SKM-1 treated with dmso at 0.1 percent for 144 hours (cell line): ENCODE data around the gene RNASEL.
"Not testable (repeated sequence)": the region's sequence is repeated elsewhere in the genome, so short reads cannot be mapped to it uniquely, and the experiment has no call there.

Source experiments
- DNase-seq: peaks from one replicate; lab custom pipeline; 2025; ENCODE audit not compliant: unreplicated experiment; lab: John Stamatoyannopoulos, UW

RNASEL gene

GRCh38 chr1:182567629-182568028 is 21.4 kb downstream of the RNASEL start:
- no peak for DNase-seq

DNA sequence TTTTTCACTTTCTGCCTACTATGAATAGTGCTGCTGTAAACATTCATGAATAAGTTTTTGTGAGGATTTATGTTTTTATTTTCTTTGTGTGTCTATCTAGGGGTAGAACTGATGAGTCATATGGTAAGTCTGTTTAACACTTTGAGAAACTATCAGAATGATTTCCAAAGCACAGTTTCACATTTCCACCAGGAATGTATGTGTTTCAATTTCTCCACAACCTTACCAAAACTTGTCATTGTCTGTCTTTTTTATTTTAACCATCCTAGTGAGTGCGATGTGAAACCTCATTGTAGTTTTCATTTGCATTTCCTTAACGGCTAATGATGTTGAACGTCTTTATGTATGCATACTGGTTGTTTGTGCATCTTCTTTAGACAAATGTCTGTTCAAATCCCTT is 23.5 kb downstream of the RNASEL start:
- DNase-seq = no peak

DNA sequence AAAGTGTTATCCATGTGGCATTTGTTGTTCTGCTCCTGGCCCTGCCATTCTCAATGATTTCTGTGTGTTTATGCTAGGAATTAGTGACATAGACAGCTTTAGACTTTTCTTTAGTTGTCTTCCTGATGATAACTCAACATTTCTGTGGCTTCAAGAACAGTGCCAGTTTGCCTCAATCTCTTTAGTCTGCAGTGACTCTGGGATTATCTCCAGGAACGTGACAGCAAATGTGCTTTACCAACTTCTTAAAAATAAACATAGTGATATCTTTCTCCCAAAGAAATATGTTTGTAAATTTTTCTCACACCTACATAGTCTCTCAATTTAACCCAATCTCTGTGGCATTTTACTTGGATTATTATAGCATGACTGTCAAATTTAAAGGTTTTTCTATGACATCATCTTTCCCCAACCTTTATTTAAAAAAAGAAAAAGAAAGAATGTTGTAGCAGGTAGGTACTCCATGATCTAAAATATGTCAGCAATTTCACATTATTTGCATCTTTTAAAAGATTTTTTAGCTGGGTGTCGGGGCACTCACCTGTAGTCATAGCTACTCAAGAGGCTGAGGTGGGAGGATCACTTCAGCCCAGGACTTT is 24.6 kb downstream of the RNASEL start:
- DNase-seq = no peak

DNA sequence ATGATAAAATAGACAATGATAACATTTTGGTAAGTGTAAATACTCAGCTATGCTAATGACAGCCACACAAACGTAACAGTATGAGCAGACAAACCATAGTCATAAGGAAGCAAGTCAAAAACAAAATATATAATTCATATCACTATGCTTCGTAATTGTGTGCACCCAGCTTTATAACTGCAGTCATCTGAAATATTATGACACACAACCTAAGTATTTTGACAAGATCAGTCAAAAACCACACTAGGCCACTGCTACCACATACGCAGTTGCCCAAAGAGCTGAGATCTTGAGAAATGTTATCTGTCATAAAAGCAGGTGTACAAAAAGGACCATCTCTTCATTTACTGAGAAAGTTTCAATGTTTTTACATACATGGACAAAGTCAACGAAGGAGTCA is 26.0 kb downstream of the RNASEL start:
- DNase-seq = no peak

DNA sequence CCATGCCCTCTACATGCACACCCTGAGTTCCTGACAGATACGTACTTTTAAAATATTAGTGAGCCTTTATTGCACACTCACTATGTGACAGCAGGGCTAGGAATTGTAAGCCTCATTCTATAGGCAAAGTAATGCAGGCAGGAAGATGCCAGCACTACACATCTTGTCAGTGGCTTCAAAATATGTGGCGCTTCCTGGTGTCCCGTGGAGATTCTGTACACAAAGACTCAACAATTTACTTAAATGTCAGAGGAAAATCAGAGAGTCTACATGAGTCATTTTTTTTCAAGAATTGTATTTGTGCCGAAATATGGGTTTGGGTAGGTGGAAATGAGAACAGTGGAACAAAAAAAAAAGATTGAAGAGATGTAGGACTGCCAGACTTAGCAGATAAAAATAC is 27.6 kb downstream of the RNASEL start:
- no peak for DNase-seq

GRCh38 chr1:182560392-182560984 is 28.6 kb downstream of the RNASEL start:
- no peak for DNase-seq

GRCh38 chr1:182556279-182556678 is 32.8 kb downstream of the RNASEL start:
- DNase-seq = no peak

- DNase-seq = no peak
These were observed 33.6 kb downstream of the RNASEL start for GRCh38 chr1:182555493-182555892.

DNA sequence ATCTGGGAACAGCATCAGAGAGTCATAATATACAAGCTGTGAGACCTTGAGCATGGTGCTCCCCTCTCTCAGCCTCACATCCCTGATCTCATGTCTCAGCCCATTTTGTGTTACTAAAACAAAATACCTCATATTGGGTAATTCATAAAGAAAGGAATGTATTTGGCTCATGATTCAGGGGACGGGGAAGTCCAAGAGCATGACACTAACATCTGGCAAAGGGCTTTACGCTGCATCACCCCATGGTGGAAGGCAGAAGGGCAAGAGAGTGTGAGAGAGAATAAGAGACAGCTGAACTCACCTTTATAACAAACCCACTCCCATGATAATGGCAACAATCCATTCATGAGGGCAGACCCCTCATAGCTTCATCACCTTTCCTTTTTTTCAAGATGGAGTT is 36.5 kb downstream of the RNASEL start:
- DNase-seq = no peak

- DNase-seq = no peak
These were observed 39.2 kb downstream of the RNASEL start for GRCh38 chr1:182549811-182550210.

DNA sequence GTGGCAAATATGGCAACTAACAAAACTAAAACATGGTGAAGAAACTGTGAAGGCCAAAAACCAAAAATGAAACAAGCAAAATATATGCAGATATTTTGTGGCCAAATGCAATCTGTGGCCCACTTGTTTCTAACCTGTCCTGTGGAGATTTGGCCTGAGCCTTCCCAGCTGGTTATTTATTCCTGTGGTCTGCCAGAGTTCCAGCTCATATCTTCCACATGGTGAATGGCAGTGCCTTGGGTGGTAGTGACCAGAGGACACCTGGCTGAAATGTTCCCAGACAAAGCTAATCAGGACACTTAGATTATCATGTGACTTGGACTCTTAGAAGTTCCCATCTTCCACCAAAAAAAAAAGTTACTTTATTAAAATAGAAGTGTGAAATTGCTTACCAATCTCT is 39.7 kb downstream of the RNASEL start:
- no peak for DNase-seq

DNA sequence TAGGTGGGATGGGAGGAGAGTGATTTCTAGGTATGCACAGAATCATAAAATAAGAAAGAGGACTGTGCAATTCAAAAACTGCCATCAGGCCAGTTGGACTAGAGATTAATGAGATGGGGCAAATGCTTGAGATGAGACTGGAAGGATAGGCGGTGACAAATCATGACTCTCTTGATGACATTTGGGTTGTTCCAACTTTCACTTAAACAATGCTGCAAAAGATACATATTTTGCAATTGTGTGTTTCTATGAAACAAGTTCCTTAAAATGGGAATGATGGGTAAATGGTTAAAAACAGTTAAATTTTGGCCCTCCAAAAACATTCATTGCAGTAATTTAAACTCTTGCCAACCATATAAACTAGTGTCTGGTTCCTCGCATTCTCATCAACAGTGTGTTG is 55.2 kb downstream of the RNASEL start:
- no peak for DNase-seq

- not testable (repeated sequence) for DNase-seq
These were observed 60.9 kb downstream of the RNASEL start for GRCh38 chr1:182528206-182528605.

DNA sequence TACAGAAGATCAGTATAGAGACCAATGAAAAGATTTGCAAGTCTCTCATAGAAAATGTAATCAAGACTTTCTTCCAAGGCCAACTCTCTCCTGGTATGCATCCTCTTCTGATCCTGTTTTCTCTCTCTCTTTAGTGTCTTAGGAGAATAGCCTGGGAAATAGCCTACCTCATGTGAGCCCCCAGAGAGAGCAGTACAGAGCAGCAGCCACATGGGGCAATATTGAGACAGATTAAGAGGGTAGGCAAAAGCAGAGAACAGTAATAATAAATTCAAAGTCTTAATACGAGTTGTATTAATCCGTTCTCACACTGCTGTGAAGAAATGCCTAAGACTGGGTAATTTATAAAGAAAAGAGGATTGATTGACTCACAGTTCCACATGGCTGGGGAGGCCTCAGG is 61.4 kb downstream of the RNASEL start:
- DNase-seq = no peak

DNA sequence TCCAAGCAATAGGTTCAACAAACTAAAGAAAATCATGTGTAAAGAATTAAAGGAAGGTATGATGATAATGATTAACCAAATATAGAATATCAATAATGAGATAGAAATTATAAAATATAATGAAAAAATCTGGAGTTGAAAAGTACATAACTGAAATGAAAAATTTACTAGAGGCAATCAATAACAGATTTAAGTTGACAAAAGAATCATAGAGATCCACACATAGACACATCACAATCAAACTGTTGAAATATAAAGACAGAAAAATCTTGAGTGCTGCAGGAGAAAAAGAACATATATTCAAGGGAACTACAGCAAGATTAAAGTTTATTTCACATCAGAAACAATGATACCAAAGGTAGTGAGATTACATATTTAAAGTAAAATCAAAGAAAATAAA is 63.7 kb downstream of the RNASEL start:
- no peak for DNase-seq
